Endothelial cell of umbilical vein (primary cell): ENCODE results near the gene BAG5. TPM values are rescaled to one million over a fixed set of nuclear protein-coding genes. Genes with fewer than 3 reads are reported as not detected.

Experiments used
- BruUV-seq: library from RNA; stranded (reverse); fragments of 400-500 nt; replicated peaks from 2 replicates; lab custom pipeline; 2021; lab: Mats Ljungman, UMichigan
- CTCF ChIA-PET: fragments of 300-600, 350-600 bp; sonication (Branson Sonifier 250); formaldehyde crosslinking; loops from one replicate; lab custom pipeline; 2021; ENCODE audit warnings: antibody characterized with exemption, inconsistent platforms; lab: Charles Lee
- POLR2A ChIA-PET: fragments of 300-600, 350-600 bp; sonication (Branson Sonifier 250); formaldehyde crosslinking; loops from one replicate; lab custom pipeline; 2021; ENCODE audit warnings: antibody characterized with exemption, inconsistent platforms; lab: Charles Lee
- DNase-seq: peaks from one replicate; pipeline ENCODE4 v3.0.0-alpha.2; 2011; ENCODE audit warnings: low read depth, low spot score
- FAIRE-seq: peaks from 2 replicates; lab custom pipeline; 2011; peaks lifted over from hg19 to GRCh38; lab: Jason Lieb, UNC
- H2AFZ ChIP-seq: 2 replicates; pipeline ENCODE4 v1.6.0; 2012; ENCODE audit warnings: low read depth, low read length, control low read depth, inconsistent platforms
- H3K27ac ChIP-seq: 2 replicates; pipeline ENCODE4 v1.5.1; 2011; ENCODE audit warnings: low read depth, mild to moderate bottlenecking, control low read depth, low read length, moderate library complexity; ENCODE audit not compliant: insufficient read depth
- H3K27me3 ChIP-seq, 2 experiments: 2 replicates each; pipeline versions ENCODE4 v1.6.0 to v1.6.1; 2011; ENCODE audit warnings: low read length in 2 of 2, mixed read lengths in 1 of 2; ENCODE audit not compliant: control insufficient read depth in 2 of 2, insufficient read depth in 2 of 2
- H3K36me3 ChIP-seq, 2 experiments: 2 replicates in 1 of 2; 3 replicates in 1 of 2; pipeline ENCODE4 v1.5.1; 2011; ENCODE audit warnings: low read length in 2 of 2, mild to moderate bottlenecking in 1 of 2, moderate library complexity in 1 of 2; ENCODE audit not compliant: control insufficient read depth in 2 of 2, insufficient read depth in 2 of 2; ENCODE audit errors: extremely low read depth in 1 of 2
- H3K4me1 ChIP-seq: 3 replicates; pipeline ENCODE4 v1.5.1; 2011; ENCODE audit warnings: mild to moderate bottlenecking, low read length; ENCODE audit not compliant: control insufficient read depth, insufficient read depth; ENCODE audit errors: extremely low read depth
- H3K4me2 ChIP-seq: 2 replicates; pipeline ENCODE4 v1.6.1; 2011; ENCODE audit warnings: low read length, control low read depth, mixed read lengths; ENCODE audit not compliant: insufficient read depth
- H3K4me3 ChIP-seq, 3 experiments: fragments of 200-600 bp in 1 of 3; sonication (generic), shearing (Covaris generic) in 1 of 3; replicated peaks in 1 of 3; 2 replicates each; pipeline ENCODE4 v1.5.1; 2011 to 2016; ENCODE audit warnings: control low read depth in 3 of 3, low read length in 3 of 3, mild to moderate bottlenecking in 2 of 3, inconsistent platforms in 1 of 3, low read depth in 1 of 3, moderate library complexity in 1 of 3; ENCODE audit not compliant: insufficient read depth in 1 of 3
- H3K79me2 ChIP-seq: 2 replicates; pipeline ENCODE4 v1.6.0; 2012; ENCODE audit warnings: low read length, inconsistent platforms; ENCODE audit not compliant: control insufficient read depth, insufficient read depth
- H3K9ac ChIP-seq: replicated peaks from 2 replicates; pipeline ENCODE3; 2011; ENCODE audit warnings: low read length, control low read depth; ENCODE audit not compliant: insufficient read depth; ENCODE audit errors: extremely low read depth
- H3K9me1 ChIP-seq: replicated peaks from 3 replicates; pipeline ENCODE4 v1.6.0; 2011; ENCODE audit warnings: mild to moderate bottlenecking, low read length; ENCODE audit not compliant: control insufficient read depth, insufficient read depth; ENCODE audit errors: extremely low read depth
- H3K9me3 ChIP-seq: replicated peaks from 2 replicates; pipeline ENCODE4 v1.5.1; 2012; ENCODE audit warnings: low read length, inconsistent platforms; ENCODE audit not compliant: control insufficient read depth, insufficient read depth
- H4K20me1 ChIP-seq: replicated peaks from 2 replicates; pipeline ENCODE3; 2011; ENCODE audit warnings: mild to moderate bottlenecking, low read length; ENCODE audit not compliant: control insufficient read depth, insufficient read depth; ENCODE audit errors: extremely low read depth
- EZH2 ChIP-seq: IDR thresholded peaks from 2 replicates; pipeline ENCODE4 v1.6.1; 2012; ENCODE audit warnings: borderline replicate concordance, low read depth, mild to moderate bottlenecking, moderate library complexity, low read length, inconsistent platforms; ENCODE audit not compliant: severe bottlenecking
- FOS ChIP-seq: IDR thresholded peaks from 2 replicates; pipeline ENCODE4 v1.6.1; 2011; ENCODE audit warnings: mild to moderate bottlenecking, low read length, moderate library complexity, borderline replicate concordance; ENCODE audit not compliant: insufficient read depth
- GATA2 ChIP-seq: IDR thresholded peaks from 2 replicates; pipeline ENCODE4 v1.7.0; 2011; ENCODE audit warnings: low read depth, mild to moderate bottlenecking, moderate library complexity, mixed read lengths, low read length; ENCODE audit not compliant: insufficient read length, insufficient read depth
- JUN ChIP-seq: IDR thresholded peaks from 2 replicates; pipeline ENCODE4 v1.6.1; 2011; ENCODE audit warnings: borderline replicate concordance, low read depth; ENCODE audit not compliant: insufficient read length, insufficient read depth
- MYC ChIP-seq: IDR thresholded peaks from one replicate; pipeline ENCODE4 v1.6.1; 2011; ENCODE audit warnings: mild to moderate bottlenecking, low read depth, low read length
- POLR2A ChIP-seq: IDR thresholded peaks from 2 replicates; pipeline ENCODE4 v1.6.1; 2012; ENCODE audit warnings: low read depth, mild to moderate bottlenecking, control low read depth, low read length
- POLR2AphosphoS5 ChIP-seq: IDR thresholded peaks from 2 replicates; pipeline ENCODE4 v1.6.1; 2012; ENCODE audit warnings: low read depth, mild to moderate bottlenecking, control low read depth, low read length, moderate library complexity; ENCODE audit not compliant: insufficient read depth
- dilution Hi-C: fragments of 300-500 bp; cut with MboI; formaldehyde crosslinking; loops from one replicate; pipeline ENCODE4 v1.15.0; 2019; ENCODE audit warnings: low sequenced_read_pairs; ENCODE audit not compliant: extremely low pct_ligation_motif_present
- intact Hi-C: fragments of 100-400 bp; cut with micrococcal nuclease; formaldehyde crosslinking; loops from one replicate; pipeline ENCODE4 v1.10.0; 2022
- polyA plus RNA-seq, 4 experiments: library from polyadenylated mRNA; depleted of rRNA in 3 of 4; stranded (reverse) in 3 of 4; unstranded in 1 of 4; fragments of >200 nt; gene quantifications; 2 replicates each; pipeline versions ENCODE4 v1.2.1 to v1.2.3, GENCODE V29; 2011 to 2012; ENCODE audit warnings: missing spikeins in 1 of 4
- total RNA-seq: library from RNA; stranded (reverse); gene quantifications from 2 replicates; pipeline ENCODE4 v1.2.3, GENCODE V29; 2021
- TF ChIP-seq, protein P1 (sequence below): IDR thresholded peaks from 2 replicates; pipeline ENCODE4 v1.6.1; 2011; ENCODE audit not compliant: insufficient read depth, insufficient read length
- TF ChIP-seq, protein P2 (sequence below), 2 donors: IDR thresholded peaks; 1 replicate in 1 of 2; 2 replicates in 1 of 2; pipeline ENCODE4 v1.5.1; 2011; ENCODE audit warnings: low read length in 2 of 2, mild to moderate bottlenecking in 2 of 2, moderate library complexity in 2 of 2, control low read depth in 1 of 2, inconsistent platforms in 1 of 2, low read depth in 1 of 2; ENCODE audit not compliant: insufficient read depth in 1 of 2; ENCODE audit errors: extremely low read depth in 1 of 2

The BAG5 gene
- total and polyA plus RNA-seq, 2 donors (not counting 3 experiments of a cell fraction or from before 2014, with no cell fraction given): 6.3 to 32.5 TPM

DNA sequence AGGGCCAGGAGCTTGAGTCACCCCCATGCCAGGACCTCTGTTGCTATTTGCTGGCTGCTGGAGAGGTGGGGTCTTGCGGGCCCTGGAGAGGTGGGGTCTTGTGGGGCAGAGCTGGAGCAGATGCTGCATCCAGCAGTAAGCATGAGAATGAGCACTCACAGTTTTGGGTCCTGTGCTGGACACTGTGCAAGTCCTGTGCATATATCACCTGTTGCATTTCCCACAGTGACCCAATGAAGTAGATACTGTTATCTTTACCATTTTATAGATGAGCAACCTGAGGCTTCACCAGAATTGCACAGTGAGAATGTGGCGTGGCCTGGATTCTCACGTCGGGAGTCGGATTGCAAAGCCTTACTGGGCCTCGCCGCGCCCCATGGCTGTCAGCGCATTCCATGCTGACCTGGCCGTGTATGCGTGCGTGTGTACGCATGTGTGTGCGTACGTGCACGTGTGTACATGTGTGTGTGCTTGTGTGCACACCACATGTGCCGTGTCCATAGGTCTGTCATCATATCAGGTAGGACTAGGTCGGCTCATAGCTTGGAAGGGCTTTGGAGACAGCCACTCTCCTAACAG, 12.3 kb upstream of the BAG5 start:
- Histone ChIP-seq H3K27ac (no peak overlapping the region), H3K4me3 (no peak overlapping the region), H3K4me2 (no peak overlapping the region), H3K9me1 (no peaks in the 10 kb centered on the region), H3K4me1 (peaks cover 15% of the 10 kb centered on the region), H4K20me1 (peaks cover 3% of the 10 kb centered on the region), H3K36me3 (peaks cover 14% of the 10 kb centered on the region in 2 experiments), H3K9me3 (no peaks in the 10 kb centered on the region), H3K9ac (no peak overlapping the region), H2AFZ (no peak overlapping the region), H3K79me2 (peaks cover 24% of the 10 kb centered on the region), H3K27me3 (no peaks in the 10 kb centered on the region)
- DNase-seq (no peak), FAIRE-seq (no peak)
- POLR2A ChIA-PET: no interaction called here
- TF ChIP-seq FOS: no peak
- TF ChIP-seq POLR2A: no peak
- TF ChIP-seq, protein P1, sequence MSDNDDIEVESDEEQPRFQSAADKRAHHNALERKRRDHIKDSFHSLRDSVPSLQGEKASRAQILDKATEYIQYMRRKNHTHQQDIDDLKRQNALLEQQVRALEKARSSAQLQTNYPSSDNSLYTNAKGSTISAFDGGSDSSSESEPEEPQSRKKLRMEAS: no peak
- TF ChIP-seq POLR2AphosphoS5: no peak
- no peak for TF ChIP-seq GATA2
- TF ChIP-seq JUN: no peak
- TF ChIP-seq EZH2: no peak
- TF ChIP-seq MYC: no peak
- TF ChIP-seq, protein P2, sequence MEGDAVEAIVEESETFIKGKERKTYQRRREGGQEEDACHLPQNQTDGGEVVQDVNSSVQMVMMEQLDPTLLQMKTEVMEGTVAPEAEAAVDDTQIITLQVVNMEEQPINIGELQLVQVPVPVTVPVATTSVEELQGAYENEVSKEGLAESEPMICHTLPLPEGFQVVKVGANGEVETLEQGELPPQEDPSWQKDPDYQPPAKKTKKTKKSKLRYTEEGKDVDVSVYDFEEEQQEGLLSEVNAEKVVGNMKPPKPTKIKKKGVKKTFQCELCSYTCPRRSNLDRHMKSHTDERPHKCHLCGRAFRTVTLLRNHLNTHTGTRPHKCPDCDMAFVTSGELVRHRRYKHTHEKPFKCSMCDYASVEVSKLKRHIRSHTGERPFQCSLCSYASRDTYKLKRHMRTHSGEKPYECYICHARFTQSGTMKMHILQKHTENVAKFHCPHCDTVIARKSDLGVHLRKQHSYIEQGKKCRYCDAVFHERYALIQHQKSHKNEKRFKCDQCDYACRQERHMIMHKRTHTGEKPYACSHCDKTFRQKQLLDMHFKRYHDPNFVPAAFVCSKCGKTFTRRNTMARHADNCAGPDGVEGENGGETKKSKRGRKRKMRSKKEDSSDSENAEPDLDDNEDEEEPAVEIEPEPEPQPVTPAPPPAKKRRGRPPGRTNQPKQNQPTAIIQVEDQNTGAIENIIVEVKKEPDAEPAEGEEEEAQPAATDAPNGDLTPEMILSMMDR (IDR thresholded peaks at IDR 0.05; ENCODE audit: extremely low read depth in 1 of 2, insufficient read depth in 1 of 2, low read depth in 1 of 2, low read length in 2 of 2): no peak
- CTCF ChIA-PET: interaction anchor here (1.9 kb wide), 1 partner anchor 105 kb away, joined by 7 read pairs; no protein-coding TSS in a partner anchor
- no TSS peak for BruUV-seq
- dilution Hi-C loops: no loop called here
- intact Hi-C loops: no loop called here
